ENCODE results near the gene SYT10.
"Not testable (repeated sequence)": the region's sequence is repeated elsewhere in the genome, so short reads cannot be mapped to it uniquely, and the experiment has no call there.

The SYT10 gene, protein sequence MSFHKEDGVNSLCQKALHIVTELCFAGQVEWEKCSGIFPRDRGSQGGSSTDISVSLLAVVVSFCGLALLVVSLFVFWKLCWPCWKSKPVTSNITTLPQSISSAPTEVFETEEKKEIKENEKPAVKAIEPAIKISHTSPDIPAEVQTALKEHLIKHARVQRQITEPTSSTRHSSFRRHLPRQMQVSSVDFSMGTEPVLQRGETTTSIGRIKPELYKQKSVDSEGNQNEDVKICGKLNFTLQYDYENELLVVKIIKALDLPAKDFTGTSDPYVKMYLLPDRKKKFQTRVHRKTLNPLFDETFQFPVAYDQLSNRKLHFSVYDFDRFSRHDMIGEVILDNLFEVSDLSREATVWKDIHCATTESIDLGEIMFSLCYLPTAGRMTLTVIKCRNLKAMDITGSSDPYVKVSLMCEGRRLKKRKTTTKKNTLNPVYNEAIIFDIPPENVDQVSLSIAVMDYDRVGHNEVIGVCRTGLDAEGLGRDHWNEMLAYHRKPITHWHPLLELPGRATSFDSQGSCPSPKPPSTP

DNA sequence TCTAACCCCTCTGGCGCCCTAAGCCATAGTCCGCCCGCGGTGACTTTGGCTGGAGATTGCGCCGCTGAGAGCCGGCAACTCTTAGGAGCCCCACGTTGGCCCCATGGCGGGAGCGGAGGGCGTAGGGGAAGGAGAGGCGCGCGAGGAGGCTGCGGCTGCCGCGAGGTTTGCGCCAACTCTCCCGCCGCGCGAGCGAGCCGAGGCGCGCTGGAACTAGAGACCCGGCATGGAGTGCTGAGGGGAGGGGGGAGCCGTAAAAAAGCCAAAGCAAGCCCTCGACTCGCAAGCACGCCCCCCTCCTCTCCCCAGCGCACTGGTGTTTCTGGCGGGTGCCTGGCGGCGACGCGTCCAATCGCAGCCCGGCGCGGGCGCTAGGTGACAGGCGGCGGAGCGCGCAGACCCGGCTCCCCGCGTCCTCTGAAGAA is at the start of gene SYT10:
TSS of gene SYT10 (minus strand) at position 233 of the 425 bp plus-strand sequence. CDS start 297 bp downstream, outside the sequence.
- no peak for DNase-seq

DNA sequence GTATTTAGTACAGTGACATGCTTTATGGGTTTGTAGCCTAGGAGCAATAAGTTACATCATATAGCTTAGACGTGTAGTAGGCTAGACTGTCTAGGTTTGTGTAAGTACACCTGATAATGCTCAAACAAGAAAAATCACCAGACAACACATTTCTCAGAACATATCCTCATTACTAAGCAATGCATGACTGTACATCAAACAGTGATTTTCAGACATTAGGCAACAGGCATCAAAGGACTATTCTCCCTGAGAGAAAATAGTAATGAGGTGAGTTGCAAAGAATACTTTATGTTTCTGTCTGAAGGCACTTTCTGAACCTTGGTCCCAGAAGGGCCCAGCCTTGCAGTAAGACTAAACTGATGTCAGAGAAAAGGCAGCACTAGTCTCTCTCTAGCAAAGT is 48.4 kb upstream of the SYT10 start:
- no peak for DNase-seq

DNA sequence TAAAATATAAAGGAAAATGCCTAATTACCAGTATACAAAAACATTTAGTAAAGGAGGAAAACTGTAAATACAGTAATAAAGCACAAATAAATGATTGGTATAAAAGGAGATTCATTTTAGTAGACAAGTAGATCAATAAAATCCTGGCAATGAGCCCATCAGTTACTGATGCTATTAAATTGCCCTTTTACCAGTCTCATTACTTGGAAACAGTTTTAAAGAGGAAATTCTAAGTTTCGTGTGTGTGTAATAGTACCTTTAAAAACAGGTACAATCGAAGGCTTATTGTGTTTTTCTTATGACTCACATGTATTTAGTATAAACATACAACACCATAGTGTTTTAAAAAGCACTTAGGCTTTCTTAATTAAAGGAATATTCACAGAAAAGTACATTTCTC is 46.4 kb upstream of the SYT10 start:
- DNase-seq: no peak

DNA sequence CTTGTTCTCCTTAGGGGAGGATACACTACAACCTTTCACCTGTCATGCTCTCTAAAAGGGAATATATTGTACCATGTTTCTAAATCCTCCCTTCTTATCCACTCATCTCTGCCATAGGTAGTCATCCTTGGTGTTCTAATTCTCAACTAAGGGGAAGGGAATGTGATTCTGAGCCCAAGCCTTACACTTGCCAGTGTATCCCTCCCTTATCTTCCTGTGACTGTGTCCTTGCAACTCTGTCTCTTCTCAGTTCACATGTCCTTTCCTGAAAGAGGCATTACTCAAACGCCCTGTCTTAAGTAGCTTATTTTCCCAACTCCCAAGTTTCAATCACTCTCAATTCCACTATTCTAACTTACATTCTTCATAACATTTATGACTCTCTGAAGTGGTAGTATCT is 44.5 kb upstream of the SYT10 start:
- no peak for DNase-seq

DNA sequence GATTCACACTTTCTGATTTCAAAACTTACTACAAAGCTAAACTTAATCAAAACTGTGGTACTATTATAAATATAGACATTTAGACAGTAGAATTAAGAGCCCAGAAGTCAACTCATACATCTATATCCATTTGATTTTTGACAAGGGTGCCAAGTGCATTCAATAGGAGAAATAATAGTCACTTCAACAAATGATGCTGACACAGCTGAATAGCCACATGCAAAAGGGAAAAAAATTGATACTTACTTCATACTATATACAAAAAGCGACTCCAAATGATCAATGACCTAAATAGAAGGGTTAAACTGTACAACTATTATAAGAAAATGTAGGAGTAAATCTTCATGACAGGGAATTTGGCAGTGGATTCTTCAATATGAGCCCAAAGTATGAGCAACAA is 40.7 kb upstream of the SYT10 start:
- no peak for DNase-seq

DNA sequence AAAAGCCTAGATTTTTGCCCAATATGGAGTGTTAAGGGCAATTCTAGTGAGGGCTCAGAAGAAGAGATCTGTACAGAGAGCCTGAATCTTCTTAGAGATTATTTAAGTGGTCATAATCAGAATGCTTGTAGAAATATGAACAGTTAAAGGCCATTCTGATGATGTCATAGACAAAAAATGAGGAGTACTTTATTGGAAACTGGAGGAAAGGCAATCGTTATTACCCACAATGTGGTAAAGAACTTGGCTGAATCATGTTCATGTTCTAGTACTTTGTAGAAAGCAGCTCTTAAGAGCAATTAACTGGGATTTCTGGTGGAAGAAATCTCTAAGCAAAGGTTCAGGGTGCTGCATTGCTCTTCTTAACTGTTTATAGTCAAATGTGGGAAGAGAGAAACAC is 36.4 kb upstream of the SYT10 start:
- no peak for DNase-seq

DNA sequence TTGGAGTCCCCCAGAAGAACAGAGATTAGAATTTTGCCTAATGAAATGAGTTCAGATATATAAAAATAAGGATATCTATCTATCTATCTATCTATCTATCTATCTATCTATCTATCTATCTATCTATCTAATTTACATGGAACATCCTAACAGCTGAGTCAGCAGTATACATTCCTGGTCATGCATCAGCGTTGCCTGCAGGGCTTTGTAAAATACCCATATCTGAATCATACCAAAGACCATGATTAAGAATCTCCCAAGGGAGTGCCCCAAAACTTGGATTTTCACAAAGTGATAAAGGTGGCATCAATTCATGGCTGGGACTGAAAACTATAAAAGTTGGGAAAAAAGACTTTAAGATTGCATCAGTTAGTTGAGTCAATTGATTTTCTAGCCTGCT is 32.7 kb upstream of the SYT10 start:
- DNase-seq: no peak

DNA sequence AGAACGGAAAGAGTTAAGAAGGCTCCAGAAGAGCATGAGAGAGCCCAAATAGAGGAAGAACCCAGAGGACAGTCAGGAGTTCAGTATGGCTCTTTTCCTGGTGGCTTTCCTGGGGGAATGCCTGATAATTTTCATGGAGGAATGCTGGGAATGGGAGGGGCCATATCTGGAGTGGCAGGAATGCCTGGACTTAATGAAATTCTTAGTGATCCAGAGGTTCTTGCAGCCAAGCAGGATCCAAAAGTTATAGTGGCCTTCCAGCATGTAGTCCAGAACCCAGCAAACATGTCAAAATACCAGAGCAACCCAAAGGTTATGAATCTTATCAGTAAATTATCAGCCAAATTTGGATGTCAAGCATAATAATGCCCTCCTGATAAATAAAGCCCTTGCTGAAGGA is 15.5 kb upstream of the SYT10 start:
- no peak for DNase-seq

DNA sequence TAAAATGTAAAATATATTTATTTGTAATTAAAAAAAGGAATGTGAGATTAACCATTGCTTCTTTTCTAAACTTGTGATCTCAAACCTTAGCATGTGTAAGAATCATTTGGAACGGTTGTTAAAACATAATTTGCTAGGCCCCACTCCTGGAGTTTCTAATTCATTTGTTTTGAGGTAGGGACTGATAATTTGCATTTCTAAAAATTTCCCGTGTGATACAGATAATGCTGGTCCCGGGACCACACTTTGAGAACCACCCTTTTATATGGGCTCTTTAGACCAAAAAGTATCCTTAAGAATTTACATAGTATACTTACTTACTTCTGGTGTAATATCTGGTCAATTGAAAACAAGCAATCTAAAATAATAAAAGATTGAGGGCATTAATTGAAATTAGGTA is 10.9 kb upstream of the SYT10 start:
- DNase-seq: no peak

DNA sequence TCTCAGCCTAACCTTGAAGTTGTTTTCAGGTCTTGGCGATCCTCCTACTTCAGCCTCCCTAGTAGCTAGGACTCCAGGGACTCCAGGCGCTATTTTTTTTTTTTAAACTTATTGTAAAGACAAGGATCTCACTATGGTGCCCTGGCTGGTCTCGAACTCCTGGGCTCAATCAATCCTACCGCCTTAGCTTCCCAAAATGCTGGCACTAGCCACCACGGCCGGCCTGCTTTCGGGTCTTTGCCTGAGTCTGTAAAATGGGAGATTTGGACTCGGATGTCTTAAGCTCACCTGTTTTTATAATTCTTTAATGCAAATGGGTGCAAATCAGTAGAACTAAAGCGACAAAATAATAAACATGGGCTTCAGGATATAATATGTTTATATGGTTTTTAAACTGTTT is 858 bp upstream of the SYT10 start:
- DNase-seq: no peak

DNA sequence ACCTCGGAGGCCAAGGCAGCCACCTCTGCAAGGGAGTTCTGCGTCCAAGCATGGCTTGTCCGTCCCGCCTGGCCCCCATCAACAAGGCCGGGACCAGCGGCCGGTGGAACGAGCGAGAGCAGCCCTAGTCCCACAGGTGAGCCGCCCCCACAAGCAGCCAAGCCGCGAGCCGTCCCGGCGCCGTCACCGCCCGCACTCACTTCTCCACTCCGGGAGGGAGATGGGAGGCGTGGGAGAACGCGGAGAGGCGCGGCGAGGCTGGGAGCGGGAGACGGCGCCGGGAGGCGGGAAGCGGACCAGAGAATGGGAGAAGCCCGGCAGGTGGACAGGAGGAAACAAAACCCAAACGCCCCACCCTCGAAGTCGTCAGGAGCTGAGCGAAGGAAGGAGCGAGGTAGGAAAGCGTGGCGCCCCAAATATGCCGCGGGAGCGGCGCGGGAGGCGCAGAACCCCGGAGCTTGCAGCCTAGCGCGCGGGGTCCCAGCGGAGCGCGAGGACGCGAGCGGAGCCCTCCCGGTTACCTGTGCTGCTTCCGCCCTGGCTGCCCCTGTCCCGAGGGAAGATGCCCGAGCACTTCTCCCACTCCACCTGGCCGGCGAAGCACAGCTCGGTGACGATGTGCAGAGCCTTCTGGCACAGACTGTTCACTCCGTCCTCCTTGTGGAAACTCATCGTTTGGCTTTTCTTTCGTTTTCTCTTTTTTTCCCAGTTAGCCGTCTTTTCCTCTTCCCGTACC is 600 bp downstream of the SYT10 start:
- no peak for DNase-seq

DNA sequence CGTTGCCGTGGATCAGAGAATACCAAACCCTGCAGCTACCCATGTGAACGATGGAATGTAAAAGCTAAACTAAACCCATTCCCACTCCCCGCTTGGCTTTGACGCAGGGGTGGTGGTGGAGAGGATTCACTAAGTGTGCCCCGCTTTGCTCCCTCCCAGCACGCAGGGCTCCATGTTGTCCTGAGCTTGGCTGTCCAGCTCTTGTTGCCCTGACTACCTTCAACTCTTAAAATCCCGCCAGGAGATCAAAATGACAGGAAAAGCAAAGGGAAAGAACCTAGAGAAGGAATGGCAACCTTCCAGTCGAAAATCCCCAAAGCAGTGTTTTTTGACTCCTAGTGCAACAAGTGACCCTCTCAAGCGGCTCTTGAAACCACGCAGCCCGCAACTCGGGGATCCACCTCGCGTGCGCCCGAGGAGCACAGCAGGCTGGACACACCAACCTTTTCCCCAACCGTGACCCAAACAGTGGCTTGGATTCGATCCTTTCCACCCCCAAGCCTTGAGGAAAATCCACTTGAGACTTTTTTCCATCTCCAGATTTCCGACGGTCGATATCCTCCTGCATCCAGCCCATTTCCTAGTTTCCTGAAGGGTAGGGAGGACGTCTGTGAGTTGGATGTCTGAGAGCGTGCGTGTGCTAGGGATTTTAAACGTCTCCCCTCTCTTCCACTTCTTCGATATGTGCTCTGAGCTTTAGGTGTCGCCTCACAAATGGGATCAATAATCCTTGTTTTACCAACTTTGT is 1.4 kb downstream of the SYT10 start:
- DNase-seq: no peak

DNA sequence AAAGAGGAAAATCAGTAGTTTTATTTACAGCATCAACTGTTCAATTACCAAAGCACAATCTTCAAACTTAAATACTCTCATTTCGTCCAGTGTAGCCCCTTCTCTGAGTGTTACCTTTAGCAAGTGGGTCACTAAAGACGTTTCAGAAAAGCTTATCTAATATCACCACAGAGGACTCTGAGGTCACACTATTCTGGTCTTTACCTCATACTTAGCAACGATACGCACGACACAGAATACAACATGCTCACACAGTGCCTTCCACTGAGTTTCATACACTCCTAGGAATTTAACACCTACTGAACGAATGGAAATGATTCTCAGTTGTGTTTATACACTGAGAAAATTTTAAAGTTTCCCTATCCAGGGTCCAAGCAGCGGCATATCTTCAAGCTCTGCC is 2.0 kb downstream of the SYT10 start:
- DNase-seq: no peak

DNA sequence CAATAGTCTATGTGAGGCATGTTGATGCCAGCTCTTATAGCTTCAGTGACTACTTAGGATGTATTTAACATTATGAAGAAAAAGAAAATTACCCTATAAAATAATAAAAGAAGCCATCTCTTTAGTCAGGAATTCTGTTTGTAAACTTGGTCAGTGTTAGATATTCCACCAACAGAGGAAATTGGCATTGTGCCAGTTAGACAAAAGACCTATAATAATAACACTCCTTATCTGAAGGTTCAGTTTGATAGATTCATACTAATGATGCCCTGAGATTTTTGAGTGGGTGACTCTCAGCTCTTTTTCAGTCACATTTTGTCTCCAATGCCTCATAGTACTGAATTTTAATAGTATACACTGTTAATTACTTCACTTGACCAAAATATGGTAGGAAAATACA is 6.6 kb downstream of the SYT10 start:
- no peak for DNase-seq

DNA sequence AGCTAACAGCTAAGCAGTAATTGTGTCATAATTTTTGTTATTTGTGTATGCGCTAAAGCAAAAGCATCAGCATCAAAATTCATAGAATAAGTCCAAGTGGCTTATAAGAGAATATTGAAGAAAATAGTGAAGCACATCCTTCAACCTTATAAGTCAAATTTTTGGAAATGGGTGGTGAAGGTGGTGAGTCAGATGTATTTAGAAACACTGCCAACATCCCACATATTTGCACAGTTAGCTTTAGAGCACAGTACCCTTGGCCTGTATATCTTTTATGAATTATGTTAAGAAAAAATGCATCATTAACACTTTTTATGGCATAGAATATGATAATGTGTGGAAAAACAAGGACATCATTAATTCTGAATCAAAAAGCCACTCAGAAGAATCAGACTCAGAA is 8.0 kb downstream of the SYT10 start:
- DNase-seq: no peak

DNA sequence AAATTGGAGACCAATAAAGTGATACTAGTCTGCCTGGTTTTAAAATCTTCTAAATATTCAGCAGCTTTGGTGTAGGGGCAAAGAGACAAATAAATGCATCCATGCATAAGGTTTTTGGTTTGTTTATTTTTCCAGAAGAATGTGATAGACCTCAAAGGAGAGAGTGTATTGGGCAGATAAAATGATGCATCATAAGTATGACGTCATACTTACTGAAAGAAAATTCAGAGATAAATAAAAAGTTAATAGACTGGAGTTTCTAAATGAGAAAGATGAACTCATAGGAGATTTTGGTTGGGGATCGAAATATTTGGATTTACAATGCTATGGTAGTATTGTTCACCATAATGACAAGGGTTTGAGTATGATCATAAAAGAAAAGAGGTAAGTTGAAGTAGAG is 10.2 kb downstream of the SYT10 start:
- DNase-seq: no peak

DNA sequence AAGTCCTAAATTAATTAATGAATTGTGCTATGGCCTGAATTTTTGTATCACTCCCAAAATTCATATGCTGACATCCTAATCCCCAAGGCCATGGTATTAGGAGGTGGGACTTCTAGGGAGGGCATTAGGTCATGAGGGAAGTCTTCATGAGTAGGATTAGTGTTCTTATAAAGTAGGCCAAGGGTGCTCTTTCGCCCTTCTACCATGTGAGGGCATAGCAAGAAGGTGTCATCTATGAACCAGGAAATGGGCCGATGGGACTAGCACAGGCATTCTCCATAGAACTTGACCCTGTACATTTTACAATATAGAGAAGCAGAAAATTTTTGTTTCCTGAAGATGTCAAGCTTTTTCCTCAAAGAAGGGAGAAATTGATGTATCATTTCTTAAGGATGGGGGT is 12.5 kb downstream of the SYT10 start:
- no peak for DNase-seq

DNA sequence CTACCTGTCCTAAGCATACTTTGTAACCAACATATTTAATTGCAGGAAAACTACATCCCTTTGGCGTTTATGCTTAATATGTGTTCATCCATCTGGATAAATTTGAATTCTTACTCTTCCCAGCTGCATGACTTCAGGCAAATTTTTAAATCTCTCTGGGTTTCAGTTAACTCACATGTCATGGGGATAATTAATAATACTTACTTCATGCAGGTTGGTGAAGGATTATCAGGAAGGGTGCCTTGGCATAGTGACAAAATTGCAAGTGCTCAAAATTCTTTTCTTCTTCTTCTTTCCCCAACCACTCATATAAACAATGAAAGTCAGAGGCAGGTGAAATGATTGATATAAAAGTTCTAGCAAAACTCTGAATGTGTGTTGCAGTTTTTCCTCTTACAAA is 15.9 kb downstream of the SYT10 start:
- DNase-seq: no peak

DNA sequence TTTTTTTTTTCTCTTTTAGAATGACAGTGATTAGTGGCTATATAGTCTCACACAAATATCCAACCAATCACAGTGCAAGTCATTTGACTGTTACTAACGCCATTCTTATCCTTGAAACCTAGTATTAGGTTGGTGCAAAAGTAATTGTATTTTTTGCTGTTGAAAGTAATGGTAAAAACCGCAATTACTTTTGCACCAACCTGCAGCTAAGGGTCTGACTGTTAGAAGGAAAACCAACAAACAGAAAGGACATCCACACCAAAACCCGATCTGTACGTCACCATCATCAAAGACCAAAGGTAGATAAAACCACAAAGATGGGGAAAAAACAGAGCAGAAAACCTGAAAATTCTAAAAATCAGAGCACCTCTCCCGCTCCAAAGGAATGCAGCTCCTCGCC is 27.2 kb downstream of the SYT10 start:
- DNase-seq: not testable (repeated sequence)

DNA sequence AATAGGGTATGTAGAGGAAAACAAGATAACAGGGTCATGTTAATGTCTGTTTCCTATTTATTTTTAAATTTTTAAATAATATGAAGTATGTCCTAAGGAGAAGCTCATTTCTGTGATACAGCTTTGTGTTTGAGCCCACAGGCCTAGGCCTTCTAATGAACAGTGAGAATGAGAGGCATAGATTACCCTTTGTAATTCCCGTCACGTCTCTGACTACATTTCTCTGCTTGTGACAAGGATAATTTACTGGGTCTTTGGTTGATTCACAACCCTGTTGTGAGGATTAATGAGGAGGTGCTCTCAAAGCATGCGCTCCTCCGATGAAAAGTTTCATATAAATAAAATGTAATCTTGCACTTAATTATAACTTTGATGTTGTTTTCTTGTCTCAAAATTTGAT is 56.1 kb downstream of the SYT10 start:
- DNase-seq: no peak

DNA sequence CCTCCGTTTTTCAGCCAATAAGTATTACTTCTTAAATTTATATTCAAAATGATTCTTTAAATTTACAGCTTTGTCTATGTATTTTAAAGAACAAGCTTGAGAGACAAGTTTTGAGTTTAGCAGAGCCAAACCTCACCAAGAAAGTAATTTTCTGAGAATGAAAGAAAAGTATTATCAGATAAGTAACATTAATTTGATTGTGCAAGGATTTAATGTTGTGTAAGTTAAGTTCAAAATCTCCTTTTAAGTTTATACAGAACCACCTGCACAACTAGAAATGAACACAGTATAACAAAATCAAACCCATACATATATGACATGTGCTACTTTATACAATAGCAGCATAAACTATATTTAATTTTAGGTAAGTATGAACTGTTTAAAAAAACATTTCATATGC is 63.5 kb downstream of the SYT10 start:
- DNase-seq: no peak

DNA sequence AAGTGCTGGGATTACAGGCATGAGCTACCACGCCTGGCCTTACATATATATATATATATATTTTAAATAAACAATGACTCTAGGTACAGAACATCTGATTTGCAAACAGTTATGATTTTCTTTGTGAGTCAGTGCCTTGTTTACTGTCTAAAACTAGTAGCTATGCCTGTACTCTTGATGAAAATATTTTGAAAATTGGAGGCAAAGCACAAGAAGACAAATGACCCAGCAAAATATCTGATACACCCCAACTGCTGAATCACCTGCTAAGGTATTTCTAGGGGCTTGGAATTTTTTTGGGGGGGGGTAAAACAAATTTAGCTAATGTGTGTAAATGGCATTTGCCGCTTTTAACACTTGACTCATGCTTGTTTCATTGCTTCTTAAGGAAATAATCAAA is 69.3 kb downstream of the SYT10 start:
- no peak for DNase-seq

DNA sequence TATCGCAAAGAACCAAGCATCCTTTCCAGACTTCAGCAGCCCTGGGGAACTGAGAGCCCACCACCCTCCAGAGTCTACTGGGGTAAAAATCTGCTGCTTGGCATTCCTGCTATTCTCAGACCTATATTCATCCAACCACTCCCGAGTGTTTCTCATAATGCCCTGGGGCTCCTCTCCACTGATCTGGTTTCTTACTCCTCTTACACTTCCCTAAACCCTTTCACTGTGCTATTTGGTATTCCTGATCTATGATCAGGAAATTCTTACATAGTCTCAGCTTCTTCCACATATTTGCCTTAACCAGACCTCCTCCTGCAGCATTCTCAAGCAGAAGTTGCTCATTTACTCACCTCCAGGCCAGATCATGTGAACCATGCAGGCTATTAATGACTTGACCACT is 82.4 kb downstream of the SYT10 start:
- no peak for DNase-seq

DNA sequence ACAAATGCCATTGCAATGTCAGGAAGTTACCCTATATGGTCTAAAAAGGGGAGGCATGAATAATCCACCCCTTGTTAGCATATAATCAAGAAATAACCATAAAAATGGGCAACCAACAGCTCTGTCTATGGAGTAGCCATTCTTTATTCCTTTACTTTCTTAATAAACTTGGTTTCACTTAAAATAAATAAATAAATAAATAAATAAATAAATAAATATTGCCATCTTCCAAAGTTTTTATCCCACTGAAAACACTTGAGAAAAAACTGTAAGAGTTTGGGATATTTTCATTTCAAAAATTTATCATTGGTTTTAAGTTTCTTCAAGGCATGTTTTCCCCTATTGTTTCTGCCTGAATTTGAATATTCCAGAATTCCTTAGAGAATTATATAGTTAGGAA is 89.8 kb downstream of the SYT10 start:
- no peak for DNase-seq

Data from activated CD4-positive, alpha-beta T cell treated with anti-CD3 and anti-CD28 coated beads, Interleukin-2, amount 50 U/mL, for 48 hours (primary cell).